ENCODE results near the gene CORO1A. TPM values are rescaled to one million over a fixed set of nuclear protein-coding genes. Genes with fewer than 3 reads are reported as not detected.

Gene CORO1A
- polyA plus RNA-seq, 1 donor from 2014 or later, result 106 TPM

DNA sequence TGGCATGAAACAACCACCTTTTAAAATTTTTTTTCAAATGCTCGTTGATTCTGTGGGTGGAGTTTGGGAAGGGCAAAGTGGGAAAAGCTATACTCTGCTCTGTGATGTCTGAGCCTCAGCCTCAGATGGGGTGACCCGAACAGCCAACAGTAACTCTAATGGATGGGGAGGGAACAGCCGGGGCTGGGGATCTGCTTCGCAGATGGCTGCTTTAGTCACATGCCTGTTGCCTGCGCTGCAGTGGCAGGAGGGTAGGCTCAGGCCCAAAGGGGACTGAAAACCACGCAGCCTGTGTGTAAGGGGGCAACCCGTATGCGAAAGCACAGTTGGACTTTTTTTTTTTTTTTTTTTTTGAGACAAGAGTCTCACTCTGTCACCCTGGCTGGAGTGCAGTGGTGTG is 45.5 kb upstream of the CORO1A start:
- H3K27ac ChIP-seq (ENCODE audit: low read length), result no peak overlapping the region
- no peaks in the 10 kb centered on the region for H3K9me2 ChIP-seq (ENCODE audit: insufficient read depth, low read length)
- no peaks in the 10 kb centered on the region for H3K9me3 ChIP-seq (ENCODE audit: low read length)
- no peaks in the 10 kb centered on the region for H3K27me3 ChIP-seq (ENCODE audit: insufficient read depth, low read depth, low read length)
- no peak overlapping the region for H2AFZ ChIP-seq (ENCODE audit: low read depth, low read length)
- no peaks in the 10 kb centered on the region for H3K36me3 ChIP-seq (ENCODE audit: insufficient read depth, low read length)
- no peaks in the 10 kb centered on the region for H4K20me1 ChIP-seq (ENCODE audit: insufficient read depth)
- H3K9ac ChIP-seq (ENCODE audit: low read length), result no peak overlapping the region
- no peak for TF ChIP-seq TAF1 (IDR thresholded peaks at IDR 0.05; ENCODE audit: low read depth)
- TF ChIP-seq RAD21 (conservative IDR thresholded peaks at IDR 0.05), result no peak
- no peak for TF ChIP-seq EP300 (conservative IDR thresholded peaks at IDR 0.05; ENCODE audit: poor library complexity, severe bottlenecking)
- no peak for TF ChIP-seq MXI1 (conservative IDR thresholded peaks at IDR 0.05; ENCODE audit: poor library complexity, severe bottlenecking)
- TF ChIP-seq POLR2AphosphoS5 (IDR thresholded peaks at IDR 0.05), result no peak
- no peak for TF ChIP-seq SMC3 (conservative IDR thresholded peaks at IDR 0.05; ENCODE audit: poor library complexity)
- no peak for TF ChIP-seq EZH2 (IDR thresholded peaks at IDR 0.05; ENCODE audit: borderline replicate concordance, insufficient read depth, low read length, poor library complexity, severe bottlenecking)
- TF ChIP-seq, protein P1, sequence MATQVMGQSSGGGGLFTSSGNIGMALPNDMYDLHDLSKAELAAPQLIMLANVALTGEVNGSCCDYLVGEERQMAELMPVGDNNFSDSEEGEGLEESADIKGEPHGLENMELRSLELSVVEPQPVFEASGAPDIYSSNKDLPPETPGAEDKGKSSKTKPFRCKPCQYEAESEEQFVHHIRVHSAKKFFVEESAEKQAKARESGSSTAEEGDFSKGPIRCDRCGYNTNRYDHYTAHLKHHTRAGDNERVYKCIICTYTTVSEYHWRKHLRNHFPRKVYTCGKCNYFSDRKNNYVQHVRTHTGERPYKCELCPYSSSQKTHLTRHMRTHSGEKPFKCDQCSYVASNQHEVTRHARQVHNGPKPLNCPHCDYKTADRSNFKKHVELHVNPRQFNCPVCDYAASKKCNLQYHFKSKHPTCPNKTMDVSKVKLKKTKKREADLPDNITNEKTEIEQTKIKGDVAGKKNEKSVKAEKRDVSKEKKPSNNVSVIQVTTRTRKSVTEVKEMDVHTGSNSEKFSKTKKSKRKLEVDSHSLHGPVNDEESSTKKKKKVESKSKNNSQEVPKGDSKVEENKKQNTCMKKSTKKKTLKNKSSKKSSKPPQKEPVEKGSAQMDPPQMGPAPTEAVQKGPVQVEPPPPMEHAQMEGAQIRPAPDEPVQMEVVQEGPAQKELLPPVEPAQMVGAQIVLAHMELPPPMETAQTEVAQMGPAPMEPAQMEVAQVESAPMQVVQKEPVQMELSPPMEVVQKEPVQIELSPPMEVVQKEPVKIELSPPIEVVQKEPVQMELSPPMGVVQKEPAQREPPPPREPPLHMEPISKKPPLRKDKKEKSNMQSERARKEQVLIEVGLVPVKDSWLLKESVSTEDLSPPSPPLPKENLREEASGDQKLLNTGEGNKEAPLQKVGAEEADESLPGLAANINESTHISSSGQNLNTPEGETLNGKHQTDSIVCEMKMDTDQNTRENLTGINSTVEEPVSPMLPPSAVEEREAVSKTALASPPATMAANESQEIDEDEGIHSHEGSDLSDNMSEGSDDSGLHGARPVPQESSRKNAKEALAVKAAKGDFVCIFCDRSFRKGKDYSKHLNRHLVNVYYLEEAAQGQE (IDR thresholded peaks at IDR 0.05; ENCODE audit: borderline replicate concordance), result no peak
- TF ChIP-seq, protein P2, sequence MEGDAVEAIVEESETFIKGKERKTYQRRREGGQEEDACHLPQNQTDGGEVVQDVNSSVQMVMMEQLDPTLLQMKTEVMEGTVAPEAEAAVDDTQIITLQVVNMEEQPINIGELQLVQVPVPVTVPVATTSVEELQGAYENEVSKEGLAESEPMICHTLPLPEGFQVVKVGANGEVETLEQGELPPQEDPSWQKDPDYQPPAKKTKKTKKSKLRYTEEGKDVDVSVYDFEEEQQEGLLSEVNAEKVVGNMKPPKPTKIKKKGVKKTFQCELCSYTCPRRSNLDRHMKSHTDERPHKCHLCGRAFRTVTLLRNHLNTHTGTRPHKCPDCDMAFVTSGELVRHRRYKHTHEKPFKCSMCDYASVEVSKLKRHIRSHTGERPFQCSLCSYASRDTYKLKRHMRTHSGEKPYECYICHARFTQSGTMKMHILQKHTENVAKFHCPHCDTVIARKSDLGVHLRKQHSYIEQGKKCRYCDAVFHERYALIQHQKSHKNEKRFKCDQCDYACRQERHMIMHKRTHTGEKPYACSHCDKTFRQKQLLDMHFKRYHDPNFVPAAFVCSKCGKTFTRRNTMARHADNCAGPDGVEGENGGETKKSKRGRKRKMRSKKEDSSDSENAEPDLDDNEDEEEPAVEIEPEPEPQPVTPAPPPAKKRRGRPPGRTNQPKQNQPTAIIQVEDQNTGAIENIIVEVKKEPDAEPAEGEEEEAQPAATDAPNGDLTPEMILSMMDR (IDR thresholded peaks at IDR 0.05; ENCODE audit: poor library complexity, severe bottlenecking), result no peak
- no peak overlapping the region for H3K4me2 ChIP-seq (ENCODE audit: low read length)
- H3K4me3 ChIP-seq (ENCODE audit: low read length), result no peak overlapping the region
- H3F3A ChIP-seq (ENCODE audit: insufficient read depth, low read length, poor library complexity, severe bottlenecking), result no peaks in the 10 kb centered on the region
- no peaks in the 10 kb centered on the region for H3K79me2 ChIP-seq (replicated peaks; ENCODE audit: insufficient read depth, low read length)

DNA sequence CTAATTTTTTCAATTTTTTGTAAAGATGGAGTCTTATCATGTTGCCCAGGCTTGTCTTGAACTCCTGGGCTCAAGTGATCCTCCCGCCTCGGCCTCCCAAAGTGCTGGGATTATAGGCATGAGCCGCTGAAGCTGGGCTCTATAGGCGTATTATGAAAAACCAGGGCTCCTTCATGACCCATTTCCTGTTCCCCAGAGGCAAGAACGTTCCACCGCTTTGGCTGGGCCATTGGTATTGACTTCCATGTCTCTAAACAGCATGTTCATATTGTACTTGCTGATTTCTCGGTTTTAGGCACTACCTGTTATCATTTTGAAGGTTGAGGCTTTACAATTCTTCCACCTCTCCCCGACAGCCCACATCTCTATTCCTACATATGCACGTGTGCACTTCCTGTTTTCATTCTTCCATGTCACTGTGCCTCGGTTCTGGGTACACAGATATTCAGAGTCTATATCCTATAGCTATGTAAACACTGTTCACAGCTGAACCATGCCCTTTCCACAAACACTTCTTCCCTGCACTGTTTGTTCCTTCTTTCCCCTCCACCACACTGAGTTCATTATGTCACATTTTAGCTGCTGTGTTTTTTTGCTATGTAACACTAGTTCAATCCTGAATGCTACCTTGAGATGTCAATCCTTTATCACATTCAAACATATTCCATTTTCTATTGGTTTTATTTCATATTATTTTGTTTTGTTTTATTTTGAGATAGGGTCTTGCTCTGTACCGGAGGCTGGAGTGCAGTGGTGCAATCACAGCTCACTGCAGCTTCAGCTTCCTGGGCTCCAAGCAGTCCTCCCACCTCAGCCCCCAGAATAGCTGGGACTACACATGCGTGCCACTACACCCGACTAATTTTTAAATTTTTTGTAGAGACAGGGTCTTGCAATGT is 43.6 kb upstream of the CORO1A start:
- TF ChIP-seq MXI1 (conservative IDR thresholded peaks at IDR 0.05; ENCODE audit: poor library complexity, severe bottlenecking) (no peak), EP300 (conservative IDR thresholded peaks at IDR 0.05; ENCODE audit: poor library complexity, severe bottlenecking) (no peak), SMC3 (conservative IDR thresholded peaks at IDR 0.05; ENCODE audit: poor library complexity) (no peak), RAD21 (conservative IDR thresholded peaks at IDR 0.05) (no peak), TAF1 (IDR thresholded peaks at IDR 0.05; ENCODE audit: low read depth) (no peak), POLR2AphosphoS5 (IDR thresholded peaks at IDR 0.05) (no peak), EZH2 (IDR thresholded peaks at IDR 0.05; ENCODE audit: borderline replicate concordance, insufficient read depth, low read length, poor library complexity, severe bottlenecking) (no peak)
- TF ChIP-seq, protein P2 (IDR thresholded peaks at IDR 0.05; ENCODE audit: poor library complexity, severe bottlenecking), result no peak
- TF ChIP-seq, protein P1 (IDR thresholded peaks at IDR 0.05; ENCODE audit: borderline replicate concordance), result no peak
- Histone ChIP-seq H3K4me3 (ENCODE audit: low read length) (no peak overlapping the region), H3K9me2 (ENCODE audit: insufficient read depth, low read length) (no peaks in the 10 kb centered on the region), H3K27me3 (ENCODE audit: insufficient read depth, low read depth, low read length) (no peaks in the 10 kb centered on the region), H4K20me1 (ENCODE audit: insufficient read depth) (no peaks in the 10 kb centered on the region), H3K36me3 (ENCODE audit: insufficient read depth, low read length) (no peaks in the 10 kb centered on the region), H3K79me2 (replicated peaks; ENCODE audit: insufficient read depth, low read length) (no peaks in the 10 kb centered on the region), H2AFZ (ENCODE audit: low read depth, low read length) (no peak overlapping the region), H3K27ac (ENCODE audit: low read length) (no peak overlapping the region), H3F3A (ENCODE audit: insufficient read depth, low read length, poor library complexity, severe bottlenecking) (no peaks in the 10 kb centered on the region), H3K9ac (ENCODE audit: low read length) (no peak overlapping the region), H3K9me3 (ENCODE audit: low read length) (no peaks in the 10 kb centered on the region), H3K4me2 (ENCODE audit: low read length) (no peak overlapping the region)
